Loucy (cell line): ENCODE data around the gene ACAP2.

ENCODE experiments used
- H2AFZ ChIP-seq: fragments of 200-600 bp; sonication (generic); 2 replicates; pipeline ENCODE4 v1.6.0; 2016; ENCODE audit warnings: antibody characterized with exemption, mild to moderate bottlenecking, low read length, moderate library complexity
- H3F3A ChIP-seq: fragments of 200-600 bp; 2 replicates; pipeline ENCODE4 v1.6.0; 2016; ENCODE audit warnings: antibody characterized with exemption, low read depth, mild to moderate bottlenecking
- H3K27me3 ChIP-seq: fragments of 200-600 bp; sonication (generic); 2 replicates; pipeline ENCODE4 v1.6.1; 2014; ENCODE audit warnings: low read length, mild to moderate bottlenecking; ENCODE audit not compliant: insufficient read depth, poor library complexity, severe bottlenecking
- H3K36me3 ChIP-seq: fragments of 200-600 bp; sonication (generic); 2 replicates; pipeline ENCODE4 v1.6.1; 2016; ENCODE audit warnings: low read length; ENCODE audit not compliant: insufficient read depth
- H3K4me1 ChIP-seq: fragments of 200-600 bp; sonication (generic); 2 replicates; pipeline ENCODE4 v1.5.1; 2014; ENCODE audit warnings: low read length, mild to moderate bottlenecking; ENCODE audit not compliant: insufficient read depth, poor library complexity, severe bottlenecking
- H3K4me2 ChIP-seq: fragments of 200-600 bp; sonication (generic); 2 replicates; pipeline ENCODE4 v1.6.0; 2014; ENCODE audit warnings: antibody characterized with exemption, low read length, low read depth, mild to moderate bottlenecking; ENCODE audit not compliant: poor library complexity, severe bottlenecking
- H3K4me3 ChIP-seq: fragments of 200-600 bp; sonication (generic); 2 replicates; pipeline ENCODE4 v1.5.1; 2014; ENCODE audit warnings: low read length, mild to moderate bottlenecking, mixed read lengths; ENCODE audit not compliant: poor library complexity, severe bottlenecking
- H3K79me2 ChIP-seq: fragments of 200-600 bp; sonication (generic); 2 replicates; pipeline ENCODE4 v1.6.1; 2014; ENCODE audit warnings: low read length; ENCODE audit not compliant: insufficient read depth
- H3K9ac ChIP-seq: fragments of 200-600 bp; sonication (generic); 2 replicates; pipeline ENCODE4 v1.6.0; 2014; ENCODE audit warnings: mild to moderate bottlenecking, low read depth, low read length, moderate library complexity; ENCODE audit not compliant: poor library complexity, severe bottlenecking
- H3K9me2 ChIP-seq: fragments of 200-600 bp; sonication (generic); replicated peaks from 2 replicates; pipeline ENCODE4 v1.6.1; 2016; ENCODE audit warnings: low read depth, low read length, mixed read lengths
- H3K9me3 ChIP-seq: fragments of 200-600 bp; sonication (generic); 2 replicates; pipeline ENCODE4 v1.6.1; 2014; ENCODE audit warnings: mild to moderate bottlenecking, antibody characterized with exemption, low read length, low read depth; ENCODE audit not compliant: insufficient read depth
- H4K20me1 ChIP-seq: fragments of 200-600 bp; sonication (generic); 2 replicates; pipeline ENCODE4 v1.6.0; 2014; ENCODE audit warnings: antibody characterized with exemption, low read length, mild to moderate bottlenecking; ENCODE audit not compliant: insufficient read depth, poor library complexity, severe bottlenecking
- EZH2phosphoT487 ChIP-seq: fragments of 200-600 bp; IDR thresholded peaks from 2 replicates; pipeline ENCODE4 v1.6.1; 2018; ENCODE audit warnings: antibody characterized with exemption, mild to moderate bottlenecking, moderate library complexity, borderline replicate concordance
- TF ChIP-seq, protein P1 (sequence below): fragments of 200-600 bp; sonication (generic); conservative IDR thresholded peaks from 2 replicates; pipeline ENCODE4 v1.5.1; 2014; ENCODE audit warnings: mild to moderate bottlenecking, antibody characterized with exemption, low read length

The ACAP2 gene

DNA sequence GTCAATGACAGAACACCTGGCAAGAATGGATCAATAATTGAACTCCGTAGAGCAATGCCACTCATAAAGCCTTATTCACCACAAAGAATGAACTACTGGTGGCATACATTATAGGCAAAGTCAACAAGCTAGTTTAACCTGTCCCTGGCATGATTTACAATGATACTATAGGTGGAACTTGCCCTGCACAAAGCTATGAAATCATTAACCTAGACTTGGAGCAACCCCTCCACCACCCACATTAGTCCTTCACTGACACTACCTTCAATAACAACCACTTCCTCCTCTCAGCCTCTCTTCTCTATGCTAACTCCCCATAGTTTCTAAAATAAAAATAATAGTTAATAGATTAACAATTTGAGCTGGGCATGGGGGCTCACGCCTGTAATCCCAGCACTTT is 54.4 kb downstream of the ACAP2 start:
- Histone ChIP-seq H3F3A (no peaks in the 10 kb centered on the region), H3K4me1 (no peaks in the 10 kb centered on the region), H3K9me2 (no peaks in the 10 kb centered on the region), H3K9ac (no peak overlapping the region), H4K20me1 (no peaks in the 10 kb centered on the region), H3K36me3 (peaks cover 18% of the 10 kb centered on the region; the same call in 1 of the 2 replicates), H3K4me3 (no peak overlapping the region), H2AFZ (no peak overlapping the region), H3K4me2 (no peak overlapping the region), H3K79me2 (peaks cover 8% of the 10 kb centered on the region; the same call in 1 of the 2 replicates), H3K9me3 (no peaks in the 10 kb centered on the region), H3K27me3 (no peaks in the 10 kb centered on the region)
- TF ChIP-seq, protein P1, sequence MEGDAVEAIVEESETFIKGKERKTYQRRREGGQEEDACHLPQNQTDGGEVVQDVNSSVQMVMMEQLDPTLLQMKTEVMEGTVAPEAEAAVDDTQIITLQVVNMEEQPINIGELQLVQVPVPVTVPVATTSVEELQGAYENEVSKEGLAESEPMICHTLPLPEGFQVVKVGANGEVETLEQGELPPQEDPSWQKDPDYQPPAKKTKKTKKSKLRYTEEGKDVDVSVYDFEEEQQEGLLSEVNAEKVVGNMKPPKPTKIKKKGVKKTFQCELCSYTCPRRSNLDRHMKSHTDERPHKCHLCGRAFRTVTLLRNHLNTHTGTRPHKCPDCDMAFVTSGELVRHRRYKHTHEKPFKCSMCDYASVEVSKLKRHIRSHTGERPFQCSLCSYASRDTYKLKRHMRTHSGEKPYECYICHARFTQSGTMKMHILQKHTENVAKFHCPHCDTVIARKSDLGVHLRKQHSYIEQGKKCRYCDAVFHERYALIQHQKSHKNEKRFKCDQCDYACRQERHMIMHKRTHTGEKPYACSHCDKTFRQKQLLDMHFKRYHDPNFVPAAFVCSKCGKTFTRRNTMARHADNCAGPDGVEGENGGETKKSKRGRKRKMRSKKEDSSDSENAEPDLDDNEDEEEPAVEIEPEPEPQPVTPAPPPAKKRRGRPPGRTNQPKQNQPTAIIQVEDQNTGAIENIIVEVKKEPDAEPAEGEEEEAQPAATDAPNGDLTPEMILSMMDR = no peak
- TF ChIP-seq EZH2phosphoT487 = no peak

DNA sequence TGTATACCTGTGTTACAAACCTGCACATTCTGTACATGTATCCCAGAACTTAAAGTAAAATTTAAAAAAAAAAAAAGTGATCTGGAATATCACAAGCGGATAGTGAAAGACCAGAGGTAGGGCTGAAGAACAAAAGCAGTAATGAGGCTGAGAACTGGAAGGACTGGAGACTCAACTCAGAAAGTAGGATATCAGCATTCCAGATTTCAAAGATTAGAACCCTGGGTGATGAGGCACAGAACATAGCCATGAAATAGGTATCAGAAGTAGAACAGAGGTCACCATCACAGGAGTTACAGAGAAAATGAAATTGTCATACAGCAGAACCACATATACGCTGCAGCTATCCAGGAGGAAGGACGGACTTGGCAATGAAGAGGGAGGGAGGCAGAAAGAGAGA is 56.1 kb downstream of the ACAP2 start:
- no peaks in the 10 kb centered on the region for H3F3A ChIP-seq
- no peaks in the 10 kb centered on the region for H3K4me1 ChIP-seq
- H3K9me2 ChIP-seq = no peaks in the 10 kb centered on the region
- H3K36me3 ChIP-seq = peaks cover 19% of the 10 kb centered on the region; the same call in 1 of the 2 replicates
- peaks cover 11% of the 10 kb centered on the region; the same call in 1 of the 2 replicates for H3K79me2 ChIP-seq
- no peak overlapping the region for H3K4me2 ChIP-seq
- no peaks in the 10 kb centered on the region for H3K9me3 ChIP-seq
- no peak overlapping the region for H3K9ac ChIP-seq
- H3K4me3 ChIP-seq = no peak overlapping the region
- no peak for TF ChIP-seq EZH2phosphoT487
- TF ChIP-seq, protein P1 = no peak
- H2AFZ ChIP-seq = no peak overlapping the region
- peaks cover 5% of the 10 kb centered on the region for H4K20me1 ChIP-seq
- no peaks in the 10 kb centered on the region for H3K27me3 ChIP-seq

DNA sequence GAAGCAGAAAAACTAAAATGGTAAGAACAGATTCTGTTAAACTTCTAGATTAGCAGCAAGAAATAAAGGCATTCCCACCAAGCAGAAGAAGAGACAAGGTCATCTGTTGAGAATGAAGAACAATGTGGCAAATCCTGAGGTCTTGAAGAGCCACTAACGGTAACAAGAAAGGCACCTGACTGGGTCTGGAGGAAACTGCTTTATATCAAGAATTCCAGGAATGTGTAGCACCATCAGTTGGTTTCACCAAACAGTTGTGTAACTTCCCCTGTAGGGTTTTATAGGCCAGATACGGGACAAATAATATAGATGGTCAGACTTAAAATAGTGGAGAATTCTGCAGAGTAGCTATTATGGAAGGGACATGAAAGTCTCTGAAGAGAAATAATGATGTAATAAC is 57.3 kb downstream of the ACAP2 start:
- peaks cover 5% of the 10 kb centered on the region for H4K20me1 ChIP-seq
- no peaks in the 10 kb centered on the region for H3F3A ChIP-seq
- no peak overlapping the region for H3K4me2 ChIP-seq
- no peak overlapping the region for H3K4me3 ChIP-seq
- no peak for TF ChIP-seq EZH2phosphoT487
- TF ChIP-seq, protein P1 = no peak
- no peaks in the 10 kb centered on the region for H3K4me1 ChIP-seq
- no peaks in the 10 kb centered on the region for H3K27me3 ChIP-seq
- no peak overlapping the region for H3K9ac ChIP-seq
- H3K36me3 ChIP-seq = peaks cover 29% of the 10 kb centered on the region; the same call in 1 of the 2 replicates
- H2AFZ ChIP-seq = no peak overlapping the region
- H3K79me2 ChIP-seq = peaks cover 11% of the 10 kb centered on the region; the same call in 1 of the 2 replicates
- no peaks in the 10 kb centered on the region for H3K9me3 ChIP-seq
- no peaks in the 10 kb centered on the region for H3K9me2 ChIP-seq
